Measurements from ENCODE around the gene PRAC2.
"Not testable (repeated sequence)": the region's sequence is repeated elsewhere in the genome, so short reads cannot be mapped to it uniquely, and the experiment has no call there.

Gene PRAC2

GRCh38 chr17:48722915-48723422 lies at the start of gene PRAC2:
Gene PRAC2 (plus strand): TSS chr17:48723185. CDS start chr17:48724411, 1,226 bp downstream.
- DNase-seq: no peak

DNA sequence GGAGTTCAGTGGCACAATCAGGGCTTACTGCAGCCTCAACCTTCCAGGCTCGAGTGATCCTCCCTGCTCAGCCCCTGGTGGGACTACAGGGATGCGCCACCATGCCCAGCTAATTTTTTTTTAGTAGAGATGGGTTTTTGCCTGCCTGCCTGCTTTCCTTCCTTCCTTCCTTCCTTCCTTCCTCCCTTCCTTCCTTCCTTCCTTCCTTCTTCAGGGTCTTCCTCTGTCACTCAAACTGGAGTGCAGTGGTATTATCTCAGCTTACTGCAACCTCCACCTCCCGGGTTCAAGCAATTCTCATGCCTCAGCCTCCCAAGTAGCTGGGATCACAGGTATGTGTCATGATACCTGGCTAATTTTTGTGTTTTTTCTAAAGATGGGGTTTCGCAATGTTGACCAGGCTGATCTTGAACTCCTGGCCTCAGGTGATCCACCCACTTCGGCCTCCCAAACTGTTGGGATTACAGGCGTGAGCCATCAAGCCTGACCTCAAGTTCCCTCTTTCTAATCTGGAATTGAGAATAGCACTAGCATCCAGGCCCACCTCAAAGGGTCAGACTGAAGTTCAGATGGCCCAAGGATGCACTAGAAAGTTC lies 45.9 kb upstream of the PRAC2 start:
- DNase-seq: no peak

DNA sequence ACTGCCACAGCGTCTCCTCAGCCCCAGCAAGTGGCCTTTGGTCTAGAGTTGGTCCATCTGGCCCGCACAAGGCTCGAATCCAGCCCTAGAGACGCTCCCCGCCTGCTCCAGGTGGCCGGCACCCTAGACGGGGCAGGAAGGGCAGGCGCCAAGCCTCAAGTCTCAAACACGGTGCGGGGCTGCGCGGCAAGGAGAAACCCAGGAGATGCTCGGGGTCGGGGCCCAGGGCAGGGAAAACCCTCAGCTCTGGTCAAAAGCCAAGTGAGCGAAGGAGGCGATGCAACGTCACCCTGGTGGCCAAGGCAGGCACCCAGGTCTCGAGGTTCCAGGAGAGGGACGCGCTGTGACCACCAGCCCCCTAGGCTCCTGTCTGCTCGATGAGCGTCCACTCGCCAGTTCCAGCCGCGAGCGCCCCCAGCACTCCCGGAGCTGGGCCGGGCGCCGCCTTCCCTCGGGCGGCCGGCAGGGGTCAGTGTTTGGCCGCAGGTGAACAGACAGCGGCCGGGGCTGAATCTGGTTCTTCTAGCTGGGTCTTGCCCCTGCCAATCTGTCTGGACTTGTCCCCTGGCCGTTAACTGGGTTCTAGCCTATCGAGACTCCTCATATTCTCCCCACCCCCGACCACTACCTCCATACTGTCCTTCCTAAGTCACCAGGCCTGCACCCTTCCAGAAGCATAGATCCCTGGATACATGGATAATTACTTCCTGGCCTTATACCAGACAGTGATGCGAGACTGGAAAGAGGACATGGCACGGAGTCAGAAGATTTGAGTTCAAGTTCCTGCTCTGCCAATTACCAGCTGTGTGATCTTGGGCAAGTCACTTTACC lies 44.6 kb upstream of the PRAC2 start:
- DNase-seq: peak; percentile 44

DNA sequence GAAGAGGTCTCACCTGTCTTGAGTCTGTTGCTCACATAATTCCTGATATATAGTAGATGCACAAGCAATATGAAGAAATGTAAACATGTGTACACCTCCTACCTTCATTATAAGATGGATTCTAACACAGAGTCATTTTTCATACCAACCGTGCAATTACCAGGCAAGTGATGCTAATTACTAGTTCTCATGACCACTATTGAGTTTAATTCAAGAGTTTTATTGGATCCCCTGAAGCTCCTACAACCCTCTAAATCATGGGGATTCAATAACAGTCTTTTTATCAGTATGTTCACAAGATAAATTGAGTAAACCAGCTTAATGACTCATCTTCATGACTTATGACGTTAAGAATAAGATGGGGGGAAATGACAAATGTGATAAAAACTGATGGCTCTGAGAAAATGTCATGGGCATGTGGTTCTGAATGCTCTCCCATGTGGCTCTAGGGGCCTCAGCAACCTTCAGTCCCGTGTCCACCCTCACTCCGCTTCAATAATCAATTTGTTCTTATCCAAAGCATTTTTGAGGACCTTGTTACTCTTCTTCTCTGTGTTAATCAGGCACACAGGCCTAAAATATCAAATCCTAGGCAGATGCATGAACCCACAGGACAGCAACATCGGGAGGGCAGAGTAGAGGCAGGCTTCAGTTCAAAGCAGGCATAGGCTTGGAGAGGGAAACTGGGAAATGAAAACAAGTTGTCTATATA lies 43.4 kb upstream of the PRAC2 start:
- no peak for DNase-seq

- no peak for DNase-seq
Observed at GRCh38 chr17:48681609-48682008, 41.4 kb upstream of the PRAC2 start.

DNA sequence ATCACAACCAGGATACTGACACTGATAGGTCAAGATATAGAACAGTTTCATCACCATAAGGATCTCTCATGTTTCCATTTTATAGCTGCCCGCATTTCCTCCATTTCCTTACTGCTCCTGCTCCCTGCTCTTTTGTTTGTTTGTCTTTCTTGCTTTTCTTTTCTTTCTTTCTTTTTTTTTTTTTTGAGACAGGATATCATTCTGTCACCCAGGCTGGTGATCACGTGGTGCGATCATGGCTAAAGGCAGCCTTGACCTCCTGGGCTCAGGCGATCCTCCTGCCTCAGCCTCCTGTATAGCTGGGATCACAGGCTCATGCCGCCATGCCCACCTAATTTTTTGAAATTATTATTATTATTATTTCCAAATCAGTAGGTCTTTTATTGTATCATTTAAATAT lies 32.3 kb upstream of the PRAC2 start:
- no peak for DNase-seq

DNA sequence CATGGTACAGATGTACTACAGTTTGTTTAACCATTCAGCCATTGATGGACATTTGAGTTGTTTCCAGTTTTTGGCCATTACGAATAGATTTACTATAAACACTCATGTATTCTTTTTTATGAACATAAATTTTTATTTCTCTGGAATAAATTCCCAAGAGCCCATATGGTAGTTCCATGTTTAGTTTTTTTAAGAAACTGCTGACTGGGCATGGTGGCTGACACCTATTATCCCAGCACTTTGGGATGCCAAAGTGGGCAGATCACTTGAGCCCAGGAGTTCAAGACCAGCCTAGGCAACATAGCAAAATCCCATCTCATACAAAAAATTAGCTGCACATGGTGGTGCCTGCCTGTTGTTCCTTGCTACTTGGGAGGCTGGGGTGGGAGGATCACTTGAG lies 30.9 kb upstream of the PRAC2 start:
- no peak for DNase-seq

DNA sequence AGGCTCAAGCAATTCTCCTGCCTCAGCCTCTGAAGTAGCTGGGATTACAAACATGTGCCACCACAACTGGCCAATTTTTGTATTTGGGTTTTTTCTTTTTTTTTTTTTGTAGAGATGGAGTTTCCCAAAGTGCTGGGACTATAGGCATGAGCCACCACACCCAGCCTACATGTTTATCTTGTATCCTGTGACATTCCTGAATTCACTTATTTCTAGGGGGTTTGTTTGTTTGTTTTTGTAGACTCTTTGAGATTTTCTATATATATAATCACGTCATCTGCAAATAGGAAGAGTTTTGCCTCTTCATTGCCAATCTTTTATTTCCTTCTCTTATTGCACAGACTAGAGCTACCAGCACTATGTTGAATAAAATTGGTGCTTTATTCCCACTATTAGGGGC lies 29.8 kb upstream of the PRAC2 start:
- DNase-seq: no peak

DNA sequence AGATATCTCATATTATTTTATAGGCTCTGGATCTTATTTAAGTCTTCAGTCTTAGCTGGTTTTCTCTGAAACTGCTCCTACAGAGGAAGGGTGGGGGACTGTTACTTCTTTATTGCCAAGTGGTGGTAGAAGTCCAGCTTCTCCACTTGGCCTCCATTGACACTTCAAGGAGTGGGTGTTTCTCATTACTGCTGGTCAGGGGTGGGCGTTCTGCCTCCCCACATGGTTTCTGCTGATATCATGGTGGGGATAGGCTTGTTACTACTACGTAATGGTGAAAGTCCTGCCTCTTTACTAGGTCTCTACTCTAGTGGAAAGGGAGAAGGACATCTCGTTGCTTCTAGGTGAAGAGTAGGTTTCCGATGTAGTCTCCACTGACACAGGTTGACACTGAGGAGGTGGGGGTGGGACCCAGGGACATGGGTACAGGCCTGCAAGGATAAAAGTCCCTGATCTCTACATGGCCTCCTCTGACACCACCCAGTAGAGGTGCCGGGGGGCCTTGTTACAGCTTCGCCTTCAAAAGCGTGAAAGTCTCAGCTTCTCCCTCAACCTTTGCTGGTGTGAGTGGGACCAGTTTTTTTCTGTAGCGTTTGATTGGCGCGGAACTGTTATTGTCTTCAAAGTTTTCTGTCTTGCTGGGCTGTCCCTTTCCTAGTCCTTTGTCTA lies 21.0 kb upstream of the PRAC2 start:
- no peak for DNase-seq

GRCh38 chr17:48704361-48705248 lies 18.4 kb upstream of the PRAC2 start:
- DNase-seq: no peak

- no peak for DNase-seq
Observed at GRCh38 chr17:48711128-48711527, 11.9 kb upstream of the PRAC2 start.

GRCh38 chr17:48715496-48716399 lies 7.2 kb upstream of the PRAC2 start:
- no peak for DNase-seq

GRCh38 chr17:48716549-48716948 lies 6.4 kb upstream of the PRAC2 start:
- DNase-seq: not testable (repeated sequence)

- no peak for DNase-seq
Observed at GRCh38 chr17:48717367-48718226, 5.4 kb upstream of the PRAC2 start.

GRCh38 chr17:48718227-48718760 lies 4.7 kb upstream of the PRAC2 start:
- DNase-seq: no peak

GRCh38 chr17:48718761-48719641 lies 4.0 kb upstream of the PRAC2 start:
- DNase-seq: no peak

DNA sequence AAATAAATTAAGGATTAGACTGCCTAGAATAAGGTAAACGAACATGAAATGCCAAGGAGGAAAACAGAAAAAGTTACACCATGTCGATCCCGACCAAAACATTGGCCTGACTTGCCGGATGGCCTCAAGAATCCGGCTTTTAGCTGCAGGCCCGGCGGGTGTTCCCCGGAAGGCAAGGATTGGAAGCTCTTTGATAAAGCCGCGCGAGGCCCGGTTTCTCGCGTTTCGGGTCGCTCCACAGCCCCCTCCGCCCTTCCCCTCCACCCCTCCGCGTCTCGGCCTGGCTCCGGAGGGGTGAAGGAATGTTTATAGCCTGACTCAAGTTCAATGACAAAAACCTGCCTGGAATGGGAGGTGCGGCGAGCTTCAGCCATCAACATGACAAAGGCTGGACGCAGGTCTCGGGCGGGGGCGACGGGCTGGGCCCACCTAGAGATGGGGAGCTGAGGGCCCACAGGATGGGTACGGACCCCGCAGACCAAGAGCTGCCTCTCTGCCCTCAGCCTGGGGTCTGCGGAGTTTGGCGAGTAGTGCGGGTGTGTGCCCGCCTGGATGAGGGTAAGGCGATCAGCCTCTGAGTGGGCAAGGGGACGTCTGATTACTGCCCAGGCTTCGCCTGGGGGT lies 3.2 kb upstream of the PRAC2 start:
- no peak for DNase-seq
